ENCODE measurements around the gene NDOR1.

Gene NDOR1

DNA sequence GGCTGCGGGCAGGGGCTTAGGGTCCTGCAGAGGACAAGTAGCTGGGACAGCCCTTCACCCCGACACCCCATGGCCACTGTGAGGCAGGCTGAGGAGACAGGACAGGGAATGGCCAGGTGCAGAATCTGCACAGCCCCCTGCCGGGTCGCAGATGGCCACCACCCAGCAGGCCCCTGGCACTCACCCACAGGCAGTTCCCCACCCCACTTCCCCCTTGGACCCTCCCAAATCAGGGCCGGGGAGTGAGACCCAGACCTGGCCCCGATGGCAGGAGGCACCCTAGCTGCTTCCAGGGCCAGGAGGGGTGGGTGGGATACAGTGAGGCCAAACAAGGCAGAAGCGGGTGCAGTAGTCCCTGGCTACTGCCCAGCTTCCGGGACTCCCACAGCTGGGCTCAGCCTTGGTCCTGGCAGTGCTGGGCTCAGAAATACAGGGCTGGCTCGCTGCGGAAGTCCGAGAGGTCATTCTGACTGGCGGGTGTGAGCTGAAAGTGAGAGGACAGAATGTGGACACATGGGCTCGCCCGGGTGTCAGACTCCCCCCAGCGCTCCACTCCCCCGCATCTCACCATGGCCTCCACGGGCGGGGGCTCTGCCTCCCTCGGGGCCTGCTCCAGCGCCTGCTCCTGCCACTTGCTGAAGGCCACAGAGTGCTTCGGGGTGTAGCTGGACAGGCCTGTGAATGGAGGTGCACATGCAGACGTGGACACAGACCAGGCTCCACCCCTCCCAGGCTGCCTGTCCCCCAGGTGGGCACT is 13.6 kb upstream of the NDOR1 start:
- H3K27me3 ChIP-seq (ENCODE audit: insufficient read depth, low read length) = 0 out of 2 replicates have a peak, but pooled peaks cover 5% of the 10 kb centered on the region
- no peak overlapping the region for H3K4me3 ChIP-seq (ENCODE audit: low read depth, low read length, poor library complexity, severe bottlenecking)
- no peak overlapping the region for H3K27ac ChIP-seq (ENCODE audit: low read depth, low read length, poor library complexity, severe bottlenecking)
- no peaks in the 10 kb centered on the region for H3K9me2 ChIP-seq (ENCODE audit: low read depth, low read length)
- H2AFZ ChIP-seq (ENCODE audit: low read length) = no peak overlapping the region
- H3K79me2 ChIP-seq (ENCODE audit: insufficient read depth, low read length) = peaks cover 4% of the 10 kb centered on the region
- TF ChIP-seq, protein P1, sequence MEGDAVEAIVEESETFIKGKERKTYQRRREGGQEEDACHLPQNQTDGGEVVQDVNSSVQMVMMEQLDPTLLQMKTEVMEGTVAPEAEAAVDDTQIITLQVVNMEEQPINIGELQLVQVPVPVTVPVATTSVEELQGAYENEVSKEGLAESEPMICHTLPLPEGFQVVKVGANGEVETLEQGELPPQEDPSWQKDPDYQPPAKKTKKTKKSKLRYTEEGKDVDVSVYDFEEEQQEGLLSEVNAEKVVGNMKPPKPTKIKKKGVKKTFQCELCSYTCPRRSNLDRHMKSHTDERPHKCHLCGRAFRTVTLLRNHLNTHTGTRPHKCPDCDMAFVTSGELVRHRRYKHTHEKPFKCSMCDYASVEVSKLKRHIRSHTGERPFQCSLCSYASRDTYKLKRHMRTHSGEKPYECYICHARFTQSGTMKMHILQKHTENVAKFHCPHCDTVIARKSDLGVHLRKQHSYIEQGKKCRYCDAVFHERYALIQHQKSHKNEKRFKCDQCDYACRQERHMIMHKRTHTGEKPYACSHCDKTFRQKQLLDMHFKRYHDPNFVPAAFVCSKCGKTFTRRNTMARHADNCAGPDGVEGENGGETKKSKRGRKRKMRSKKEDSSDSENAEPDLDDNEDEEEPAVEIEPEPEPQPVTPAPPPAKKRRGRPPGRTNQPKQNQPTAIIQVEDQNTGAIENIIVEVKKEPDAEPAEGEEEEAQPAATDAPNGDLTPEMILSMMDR (IDR thresholded peaks at IDR 0.05; ENCODE audit: low read length) = no peak
- no peak for TF ChIP-seq EZH2 (IDR thresholded peaks at IDR 0.05; ENCODE audit: borderline replicate concordance, low read length)
- H3K4me2 ChIP-seq (ENCODE audit: low read length) = no peak overlapping the region
- H3K9me3 ChIP-seq (ENCODE audit: low read length) = no peaks in the 10 kb centered on the region
- peaks cover 21% of the 10 kb centered on the region for H3K4me1 ChIP-seq (ENCODE audit: insufficient read depth, low read length, severe bottlenecking)
- H3F3A ChIP-seq (ENCODE audit: insufficient read depth, low read length) = no peaks in the 10 kb centered on the region
- H4K20me1 ChIP-seq (ENCODE audit: insufficient read depth, low read length) = no peaks in the 10 kb centered on the region
- H3K36me3 ChIP-seq (ENCODE audit: insufficient read depth, low read length) = peaks cover 15% of the 10 kb centered on the region
- no peak overlapping the region for H3K9ac ChIP-seq (ENCODE audit: low read length)

DNA sequence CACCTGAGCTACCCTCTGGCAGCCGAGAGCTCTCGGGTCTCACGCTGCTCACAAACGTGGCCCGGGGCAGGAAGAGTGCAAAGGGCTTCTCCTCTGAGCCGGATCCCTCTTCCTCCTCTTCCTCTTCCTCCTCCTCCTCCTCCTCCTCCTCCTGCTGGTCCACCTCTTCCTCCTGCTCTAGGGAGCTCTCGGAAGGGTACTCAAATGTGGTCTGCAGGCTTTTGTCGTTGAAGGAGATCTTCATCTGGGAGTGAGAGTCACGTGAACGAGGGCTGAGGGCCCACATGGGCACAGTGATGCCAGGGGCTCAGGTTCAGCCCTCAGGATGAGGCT is 13.1 kb upstream of the NDOR1 start:
- Histone ChIP-seq H3K9me2 (ENCODE audit: low read depth, low read length) (no peaks in the 10 kb centered on the region), H3K4me1 (ENCODE audit: insufficient read depth, low read length, severe bottlenecking) (peaks cover 15% of the 10 kb centered on the region), H3F3A (ENCODE audit: insufficient read depth, low read length) (no peaks in the 10 kb centered on the region), H4K20me1 (ENCODE audit: insufficient read depth, low read length) (no peaks in the 10 kb centered on the region), H3K4me2 (ENCODE audit: low read length) (no peak overlapping the region), H3K36me3 (ENCODE audit: insufficient read depth, low read length) (peaks cover 11% of the 10 kb centered on the region), H2AFZ (ENCODE audit: low read length) (no peak overlapping the region), H3K9me3 (ENCODE audit: low read length) (no peaks in the 10 kb centered on the region), H3K27ac (ENCODE audit: low read depth, low read length, poor library complexity, severe bottlenecking) (no peak overlapping the region), H3K27me3 (ENCODE audit: insufficient read depth, low read length) (0 out of 2 replicates have a peak, but pooled peaks cover 5% of the 10 kb centered on the region), H3K9ac (ENCODE audit: low read length) (no peak overlapping the region), H3K79me2 (ENCODE audit: insufficient read depth, low read length) (peaks cover 4% of the 10 kb centered on the region), H3K4me3 (ENCODE audit: low read depth, low read length, poor library complexity, severe bottlenecking) (no peak overlapping the region)
- TF ChIP-seq, protein P1 (IDR thresholded peaks at IDR 0.05; ENCODE audit: low read length) = no peak

DNA sequence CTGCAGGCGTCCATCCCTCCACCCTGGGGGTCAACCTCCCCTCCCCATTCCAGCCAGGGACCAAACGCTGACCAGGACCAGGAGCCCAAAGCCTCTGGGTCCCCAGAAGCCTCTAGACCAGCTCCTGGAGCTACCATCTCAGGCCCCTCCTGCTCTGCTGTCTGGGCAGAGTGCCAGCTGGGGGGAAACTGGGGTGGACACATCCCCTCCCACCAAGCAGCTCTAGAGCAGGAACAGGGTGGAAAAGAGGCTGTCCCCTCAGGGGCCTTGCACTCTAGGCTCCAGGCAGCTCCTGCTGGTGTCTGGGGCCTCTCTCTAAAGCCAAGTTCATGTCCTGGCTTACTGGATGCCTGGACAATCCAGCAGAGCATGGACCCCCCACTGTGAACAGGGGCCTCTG is 12.6 kb upstream of the NDOR1 start:
- Histone ChIP-seq H3K9me3 (ENCODE audit: low read length) (no peaks in the 10 kb centered on the region), H3K9me2 (ENCODE audit: low read depth, low read length) (no peaks in the 10 kb centered on the region), H3K27me3 (ENCODE audit: insufficient read depth, low read length) (0 out of 2 replicates have a peak, but pooled peaks cover 5% of the 10 kb centered on the region), H3K4me1 (ENCODE audit: insufficient read depth, low read length, severe bottlenecking) (peaks cover 11% of the 10 kb centered on the region), H4K20me1 (ENCODE audit: insufficient read depth, low read length) (no peaks in the 10 kb centered on the region), H3K4me3 (ENCODE audit: low read depth, low read length, poor library complexity, severe bottlenecking) (no peak overlapping the region), H3F3A (ENCODE audit: insufficient read depth, low read length) (no peaks in the 10 kb centered on the region), H3K9ac (ENCODE audit: low read length) (no peak overlapping the region), H3K27ac (ENCODE audit: low read depth, low read length, poor library complexity, severe bottlenecking) (no peak overlapping the region), H3K4me2 (ENCODE audit: low read length) (no peak overlapping the region), H2AFZ (ENCODE audit: low read length) (no peak overlapping the region), H3K79me2 (ENCODE audit: insufficient read depth, low read length) (peaks cover 2% of the 10 kb centered on the region), H3K36me3 (ENCODE audit: insufficient read depth, low read length) (peaks cover 11% of the 10 kb centered on the region)
- no peak for TF ChIP-seq EZH2 (IDR thresholded peaks at IDR 0.05; ENCODE audit: borderline replicate concordance, low read length)
- TF ChIP-seq, protein P1 (IDR thresholded peaks at IDR 0.05; ENCODE audit: low read length) = no peak

Measured in OCI-LY1 (cell line).